HPDE6-E6E7 (cell line): Measurements from ENCODE around the gene TERT.
"Not testable (repeated sequence)": the region's sequence is repeated elsewhere in the genome, so short reads cannot be mapped to it uniquely, and the experiment has no call there.

Experiments
- DNase-seq: peaks from one replicate; pipeline ENCODE4 v3.0.0; 2011; ENCODE audit warnings: missing footprints; ENCODE audit errors: extremely low spot score

The TERT gene

DNA sequence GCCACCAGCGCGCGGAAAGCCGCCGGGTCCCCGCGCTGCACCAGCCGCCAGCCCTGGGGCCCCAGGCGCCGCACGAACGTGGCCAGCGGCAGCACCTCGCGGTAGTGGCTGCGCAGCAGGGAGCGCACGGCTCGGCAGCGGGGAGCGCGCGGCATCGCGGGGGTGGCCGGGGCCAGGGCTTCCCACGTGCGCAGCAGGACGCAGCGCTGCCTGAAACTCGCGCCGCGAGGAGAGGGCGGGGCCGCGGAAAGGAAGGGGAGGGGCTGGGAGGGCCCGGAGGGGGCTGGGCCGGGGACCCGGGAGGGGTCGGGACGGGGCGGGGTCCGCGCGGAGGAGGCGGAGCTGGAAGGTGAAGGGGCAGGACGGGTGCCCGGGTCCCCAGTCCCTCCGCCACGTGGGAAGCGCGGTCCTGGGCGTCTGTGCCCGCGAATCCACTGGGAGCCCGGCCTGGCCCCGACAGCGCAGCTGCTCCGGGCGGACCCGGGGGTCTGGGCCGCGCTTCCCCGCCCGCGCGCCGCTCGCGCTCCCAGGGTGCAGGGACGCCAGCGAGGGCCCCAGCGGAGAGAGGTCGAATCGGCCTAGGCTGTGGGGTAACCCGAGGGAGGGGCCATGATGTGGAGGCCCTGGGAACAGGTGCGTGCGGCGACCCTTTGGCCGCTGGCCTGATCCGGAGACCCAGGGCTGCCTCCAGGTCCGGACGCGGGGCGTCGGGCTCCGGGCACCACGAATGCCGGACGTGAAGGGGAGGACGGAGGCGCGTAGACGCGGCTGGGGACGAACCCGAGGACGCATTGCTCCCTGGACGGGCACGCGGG, at the start of gene TERT:
Gene TERT (minus strand): TSS at position 234 of the 815 bp plus-strand sequence. CDS start 79 bp downstream, at position 155.
- DNase-seq: no peak

DNA sequence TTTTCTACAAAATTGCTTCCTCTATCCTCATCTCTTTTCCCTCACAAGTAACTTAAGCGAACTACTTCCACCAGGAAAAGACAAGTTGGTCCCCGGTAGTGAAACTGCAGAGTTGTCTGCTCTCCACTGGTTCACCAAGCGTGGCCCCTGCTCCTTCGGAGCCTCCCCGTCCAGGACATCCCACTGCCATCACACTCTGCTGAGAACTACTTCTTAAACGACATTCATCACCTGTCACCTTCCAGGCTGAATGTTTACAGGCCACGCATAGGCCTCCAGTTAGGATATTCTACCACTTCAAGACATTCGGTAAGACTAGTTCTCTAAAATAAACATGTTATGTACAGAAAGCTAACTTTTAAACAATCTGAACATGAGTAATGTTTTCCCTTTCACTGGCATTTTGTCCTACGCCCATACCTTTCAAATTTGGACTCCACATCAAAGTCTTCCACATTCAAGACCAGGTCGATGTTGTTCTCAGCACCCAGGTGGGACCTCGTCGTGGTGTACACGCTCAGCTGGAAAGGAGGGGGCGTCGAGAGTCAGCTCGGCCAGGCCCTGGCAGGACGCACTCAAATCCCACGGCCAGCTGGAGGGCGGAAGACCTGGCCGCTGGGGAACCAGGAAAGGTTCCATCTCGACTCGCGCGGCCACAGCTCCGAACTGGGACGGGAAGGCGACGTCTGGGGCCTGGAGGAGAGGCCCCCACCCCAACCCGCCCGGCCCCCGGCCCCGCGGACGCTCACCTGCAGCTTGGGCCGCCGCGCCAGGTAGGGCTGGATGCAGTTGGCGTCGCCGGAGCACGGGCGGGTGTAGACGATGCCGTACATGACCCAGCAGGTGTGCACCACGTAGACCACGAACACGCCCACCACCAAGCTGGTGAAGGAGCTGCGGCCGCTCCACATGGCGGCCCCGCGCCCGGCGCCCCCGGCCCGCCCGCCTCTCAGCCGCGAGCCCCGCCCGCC, 49.3 kb upstream of the TERT start:
- no peak for DNase-seq

DNA sequence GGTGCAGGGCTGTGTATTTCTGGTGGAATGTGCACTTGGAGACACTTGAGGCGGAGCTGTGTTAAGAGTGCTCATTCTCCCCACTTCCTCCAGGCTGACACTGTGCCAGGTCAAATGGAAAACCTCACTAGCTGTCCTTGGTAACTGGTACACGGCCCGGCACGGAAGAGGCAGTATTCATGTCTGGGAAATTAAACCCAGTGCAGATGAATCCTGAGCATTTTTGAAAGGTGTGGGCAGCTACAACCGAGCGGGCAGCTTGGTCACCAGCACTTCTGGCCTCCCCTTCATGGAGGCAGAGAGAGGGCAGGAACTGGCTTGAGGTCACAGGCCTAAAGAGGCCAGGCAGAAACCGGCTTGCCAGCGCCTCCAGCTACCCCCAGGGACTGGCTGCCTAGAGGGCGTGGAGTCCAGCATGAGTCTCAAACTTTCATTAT, 48.5 kb upstream of the TERT start:
- no peak for DNase-seq

DNA sequence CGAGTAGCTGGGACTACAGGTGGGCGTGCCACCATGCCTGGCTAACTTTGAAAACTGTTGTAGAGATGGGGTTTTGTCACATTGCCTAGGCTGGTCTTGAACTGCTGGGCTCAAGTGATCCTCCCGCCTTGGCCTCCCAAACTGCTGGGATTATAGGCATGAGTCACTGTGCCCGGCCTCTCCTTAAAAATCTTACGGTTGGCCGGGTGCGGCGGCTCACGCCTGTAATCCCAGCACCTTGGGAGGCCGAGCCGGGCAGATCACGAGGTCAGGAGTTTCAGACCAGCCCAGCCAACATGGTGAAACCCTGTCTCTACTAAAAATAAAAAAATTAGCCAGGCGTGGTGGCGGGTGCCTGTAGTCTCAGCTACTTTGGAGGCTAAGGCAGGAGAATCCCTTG, 47.8 kb upstream of the TERT start:
- DNase-seq: not testable (repeated sequence)

DNA sequence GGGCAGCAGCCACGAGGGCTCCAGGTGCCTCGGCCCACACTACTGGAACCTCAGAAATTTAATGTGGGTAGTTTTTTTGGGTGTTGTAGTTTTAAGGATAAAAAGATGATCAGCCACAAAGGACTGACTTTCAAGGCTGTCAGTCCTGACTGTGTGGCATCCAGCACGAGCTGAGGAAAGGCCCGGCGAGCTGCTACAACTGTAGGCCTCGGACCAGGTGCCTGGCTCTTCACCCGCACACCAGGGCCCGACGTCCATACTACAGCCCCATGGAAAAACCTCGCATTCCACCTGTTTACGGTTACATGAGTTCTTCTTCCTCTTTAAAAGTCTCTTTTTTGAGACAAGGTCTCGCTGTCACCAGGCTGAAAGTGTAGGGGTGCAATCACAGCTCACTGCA, 47.4 kb upstream of the TERT start:
- no peak for DNase-seq

DNA sequence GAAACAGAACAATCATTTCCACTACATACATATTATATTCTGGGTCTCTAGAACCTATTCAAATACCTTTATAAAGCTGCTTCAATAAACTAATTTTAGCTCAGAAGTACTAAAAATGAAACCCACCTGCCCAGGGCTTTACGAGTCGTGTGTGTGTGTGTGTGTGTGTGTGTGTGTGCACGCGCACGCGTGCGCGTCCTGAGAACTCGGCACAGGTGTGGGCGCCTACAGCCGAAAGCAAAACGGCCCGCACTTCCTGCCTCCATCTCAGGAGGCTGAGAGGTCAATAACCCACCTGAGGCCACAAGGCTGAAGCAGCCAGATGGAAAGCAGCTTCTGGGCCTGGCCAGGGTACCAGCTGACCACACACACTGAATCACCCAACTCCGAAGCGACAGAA, 47.0 kb upstream of the TERT start:
- DNase-seq: no peak

DNA sequence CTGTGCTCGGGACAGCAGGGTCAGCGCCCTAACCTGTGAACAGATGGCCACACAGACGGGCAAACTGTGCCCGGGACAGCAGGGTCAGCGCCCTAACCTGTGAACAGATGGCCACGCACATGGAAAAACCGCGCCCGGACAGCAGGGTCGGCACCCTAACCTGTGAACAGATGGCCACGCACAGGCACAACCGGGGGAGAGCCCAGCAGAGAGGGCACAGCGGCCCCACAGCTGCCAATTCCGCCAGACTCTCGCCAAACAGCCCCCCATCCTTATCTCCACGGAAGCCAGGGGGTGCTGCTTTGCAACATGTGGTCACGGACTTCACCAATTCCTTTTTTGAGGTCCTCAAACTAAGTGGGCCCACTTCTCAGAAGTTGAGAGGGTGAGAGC, 44.9 kb upstream of the TERT start:
- not testable (repeated sequence) for DNase-seq

DNA sequence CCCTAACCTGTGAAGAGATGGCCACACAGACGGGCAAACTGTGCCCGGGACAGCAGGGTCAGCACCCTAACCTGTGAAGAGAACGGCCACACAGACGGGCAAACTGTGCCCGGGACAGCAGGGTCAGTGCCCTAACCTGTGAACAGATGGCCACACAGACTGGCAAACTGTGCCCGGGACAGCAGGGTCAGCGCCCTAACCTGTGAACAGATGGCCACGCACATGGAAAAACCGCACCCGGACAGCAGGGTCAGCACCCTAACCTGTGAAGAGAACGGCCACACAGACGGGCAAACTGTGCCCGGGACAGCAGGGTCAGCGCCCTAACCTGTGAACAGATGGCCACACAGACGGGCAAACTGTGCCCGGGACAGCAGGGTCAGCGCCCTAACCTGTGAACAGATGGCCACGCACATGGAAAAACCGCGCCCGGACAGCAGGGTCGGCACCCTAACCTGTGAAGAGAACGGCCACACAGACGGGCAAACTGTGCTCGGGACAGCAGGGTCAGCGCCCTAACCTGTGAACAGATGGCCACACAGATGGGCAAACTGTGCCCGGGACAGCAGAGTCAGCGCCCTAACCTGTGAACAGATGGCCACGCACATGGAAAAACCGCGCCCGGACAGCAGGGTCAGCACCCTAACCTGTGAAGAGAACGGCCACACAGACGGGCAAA, 44.4 kb upstream of the TERT start:
- not testable (repeated sequence) for DNase-seq

DNA sequence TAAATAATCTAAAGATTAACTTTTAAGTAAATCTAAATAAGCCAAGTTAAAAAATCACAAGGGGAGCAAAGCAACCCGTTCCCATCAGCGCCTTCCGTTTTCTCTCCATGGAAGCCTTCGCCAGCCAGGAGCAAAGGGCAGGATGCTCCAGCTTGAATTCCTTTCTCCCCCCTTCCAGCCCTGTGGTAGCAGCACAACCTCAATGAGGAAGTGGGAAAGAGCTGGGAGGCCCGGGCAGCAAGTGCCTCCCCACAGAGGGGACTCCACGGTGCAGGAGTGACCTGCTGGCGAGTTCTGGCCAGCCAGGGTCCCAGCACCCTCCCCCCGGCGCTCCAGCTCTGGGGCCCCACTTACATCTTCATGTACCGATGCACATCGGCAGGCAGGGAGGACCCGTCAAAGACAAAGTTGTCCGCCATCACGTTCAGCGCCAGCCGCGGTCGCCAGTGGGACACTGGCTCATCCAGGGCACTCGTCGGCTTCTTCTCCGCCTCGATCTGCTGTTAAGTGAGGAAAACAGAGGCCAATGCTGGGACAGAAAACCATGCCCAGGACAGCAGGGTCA, 43.7 kb upstream of the TERT start:
- DNase-seq: no peak

DNA sequence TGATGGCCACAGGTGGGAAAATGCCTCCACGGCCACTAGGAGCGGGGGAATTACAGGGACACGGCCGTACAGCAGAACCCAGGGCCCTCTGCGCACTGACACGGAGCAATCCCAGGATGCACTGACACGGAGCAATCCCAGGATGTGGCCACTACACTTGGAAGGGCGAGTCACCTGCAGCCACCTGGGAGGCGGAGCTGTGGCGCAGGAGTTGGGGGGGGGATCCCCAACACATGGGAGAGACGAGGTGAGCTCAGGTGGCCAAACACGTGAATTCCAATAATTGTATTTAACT, 43.3 kb upstream of the TERT start:
- DNase-seq: no peak

DNA sequence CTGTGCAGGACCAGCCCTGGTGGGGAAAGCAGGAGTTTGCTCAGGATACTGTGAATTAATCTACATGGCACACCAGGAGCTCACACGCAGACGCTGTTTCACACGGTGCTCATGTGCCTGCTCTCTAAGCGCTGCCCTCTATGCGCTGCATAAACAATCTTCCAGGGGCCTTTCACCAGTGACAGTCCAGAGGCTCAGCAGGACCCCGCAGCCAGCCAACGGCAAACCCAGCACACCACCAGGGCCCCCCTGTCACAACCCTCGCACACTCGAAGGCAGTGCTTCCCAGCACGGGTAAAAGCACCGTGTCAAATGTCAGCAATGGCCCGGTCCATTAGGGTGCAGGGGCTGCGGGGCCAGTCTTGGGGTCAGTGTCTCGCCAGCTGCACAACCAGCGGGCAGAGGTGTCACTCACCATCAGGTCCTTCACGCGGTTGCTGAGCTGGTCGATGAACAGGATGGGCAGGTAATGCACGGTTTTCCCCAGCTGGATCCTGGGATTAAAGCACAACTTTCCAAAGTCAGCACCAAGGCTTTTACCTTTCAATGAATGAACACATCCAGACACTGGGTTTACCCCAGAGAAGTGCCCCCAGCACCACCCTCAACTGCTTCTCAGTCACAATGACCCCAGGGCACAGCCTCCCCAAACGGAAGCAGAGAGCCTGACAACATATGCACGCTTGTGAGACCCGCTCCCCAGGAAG, 42.8 kb upstream of the TERT start:
- DNase-seq: no peak

DNA sequence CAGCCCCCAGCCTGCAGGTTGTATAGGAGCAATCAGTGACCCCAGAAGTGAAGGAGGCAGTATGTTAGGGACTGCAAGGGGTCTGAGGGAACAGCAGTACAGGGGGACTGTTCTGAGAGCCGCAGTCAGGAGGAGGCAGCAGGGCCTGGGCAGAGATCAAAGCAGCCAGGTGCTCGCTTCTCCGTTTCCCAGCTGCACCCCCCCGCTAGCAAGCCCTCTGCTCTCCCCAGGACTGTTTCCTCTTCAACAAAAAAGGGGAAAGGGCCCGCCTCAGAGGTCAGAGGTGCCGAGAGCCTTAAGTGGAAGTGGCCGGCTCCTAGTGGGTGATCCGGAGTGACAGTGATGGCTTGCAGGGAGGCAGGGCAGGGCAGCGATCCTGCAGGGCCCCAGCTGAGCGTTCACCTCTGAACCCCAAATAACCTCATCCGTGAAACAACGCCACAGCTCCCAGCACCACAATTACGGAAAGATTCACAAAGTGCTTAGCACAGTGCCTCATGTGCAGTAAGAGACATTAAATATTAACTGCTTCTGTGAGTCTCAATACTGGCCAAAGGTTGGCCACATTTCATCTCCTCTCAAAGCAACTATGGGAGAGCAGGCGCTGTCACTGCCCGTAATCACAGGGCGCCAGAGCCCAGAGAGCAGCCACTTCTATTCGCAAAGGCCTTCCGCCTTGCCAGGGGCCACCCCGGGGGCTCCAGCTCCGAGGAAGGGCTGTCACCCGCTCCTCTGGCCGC, 42.1 kb upstream of the TERT start:
- no peak for DNase-seq

DNA sequence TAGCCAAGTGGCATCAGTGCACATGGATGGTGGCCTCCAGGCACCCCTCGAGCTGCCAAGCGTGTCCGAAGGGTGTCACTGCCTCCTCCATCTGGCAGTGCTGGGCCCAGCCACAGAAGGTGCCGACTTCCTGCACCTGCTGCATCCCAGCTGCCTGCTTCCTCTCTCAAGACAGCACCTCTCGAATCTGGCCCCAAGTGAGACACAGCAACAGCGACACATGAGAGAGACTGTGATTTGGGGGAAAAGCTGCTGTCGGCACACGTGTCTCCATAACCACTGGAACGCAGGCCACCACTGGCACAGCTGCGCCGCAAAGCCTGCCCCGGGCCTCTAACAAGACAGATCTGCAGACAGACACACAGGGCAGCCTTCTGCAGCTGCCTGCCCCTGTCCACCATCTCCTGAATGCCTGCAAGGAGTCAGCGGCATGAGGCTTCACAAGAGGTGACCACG, 41.3 kb upstream of the TERT start:
- no peak for DNase-seq

DNA sequence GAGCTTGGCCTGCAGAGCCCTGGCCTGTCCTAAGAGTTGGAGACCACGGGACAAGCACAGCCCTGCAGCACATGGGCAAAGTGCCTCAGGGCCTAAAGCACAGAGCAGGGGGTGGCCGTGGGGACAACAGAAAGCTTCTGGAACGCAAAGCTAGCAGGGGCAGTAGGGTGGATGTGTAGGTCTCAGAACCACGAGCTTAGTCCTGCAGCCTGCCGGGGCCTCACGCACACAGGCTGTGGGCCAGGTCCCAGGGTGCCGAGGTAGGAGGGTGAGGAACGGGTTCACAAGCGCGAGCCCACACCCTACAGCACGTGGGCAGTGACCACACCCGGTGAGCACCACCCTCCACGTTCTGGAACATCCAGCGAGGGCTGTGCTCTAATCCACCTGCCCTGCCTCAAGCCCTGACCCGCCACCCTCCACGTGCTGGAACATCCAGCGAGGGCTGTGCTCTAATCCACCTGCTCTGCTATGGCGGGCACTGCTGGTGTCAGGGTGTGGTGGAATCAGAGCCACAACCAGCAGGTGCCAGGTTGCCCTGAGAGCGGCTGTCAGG, 40.8 kb upstream of the TERT start:
- no peak for DNase-seq

DNA sequence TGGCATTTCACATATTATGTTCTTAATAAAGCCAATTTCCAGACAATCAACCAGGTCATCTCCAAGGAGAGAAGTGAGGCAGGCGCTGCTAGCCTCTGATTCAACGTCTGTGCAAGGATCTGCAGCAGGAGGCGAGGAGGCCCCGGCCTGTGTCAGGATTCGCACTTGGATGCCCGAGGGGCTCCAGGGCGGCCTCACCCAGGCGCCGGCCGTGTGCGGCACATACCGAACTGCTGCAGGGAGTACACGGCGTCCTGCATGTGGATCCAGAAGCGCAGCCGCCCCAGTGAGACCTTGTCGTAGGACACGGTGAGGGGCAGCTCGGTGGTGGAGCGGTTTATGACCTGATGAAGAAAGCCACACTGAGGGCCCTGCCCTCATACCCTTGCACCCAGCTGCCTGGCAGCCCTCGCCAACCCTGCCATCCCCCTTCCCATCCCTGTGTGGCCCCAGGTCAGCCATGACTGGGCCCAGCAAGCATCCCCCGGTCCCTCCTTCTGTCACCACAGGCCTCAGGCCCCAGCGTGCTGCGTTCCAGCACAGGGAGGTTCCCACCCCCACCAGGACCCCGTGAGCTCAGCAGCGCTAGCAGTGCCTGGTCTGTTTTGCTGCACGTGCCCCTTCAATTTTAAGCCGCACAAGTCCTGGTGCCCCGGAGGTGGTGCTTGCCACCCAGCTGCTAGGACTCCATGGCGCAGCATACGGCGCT, 40.1 kb upstream of the TERT start:
- no peak for DNase-seq

DNA sequence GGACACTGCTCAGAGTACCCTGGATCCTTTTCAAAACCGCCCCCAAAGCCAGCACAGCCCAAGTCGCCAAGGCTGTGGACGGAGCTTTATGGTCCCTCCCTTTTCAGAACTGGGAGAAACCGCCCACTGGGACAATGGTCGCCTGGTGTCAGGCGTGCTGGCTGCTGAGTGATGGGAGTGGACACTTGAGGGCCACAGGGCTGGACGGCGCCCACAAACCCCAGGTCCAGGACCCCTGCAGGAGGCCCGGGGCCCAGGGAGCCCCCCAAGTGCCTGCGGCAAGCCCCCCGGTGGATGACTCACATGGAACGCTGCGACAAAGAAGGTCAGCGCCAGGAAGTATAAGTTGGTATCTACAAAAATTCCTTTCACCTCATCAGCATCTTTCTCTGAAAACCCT, 39.1 kb upstream of the TERT start:
- no peak for DNase-seq

DNA sequence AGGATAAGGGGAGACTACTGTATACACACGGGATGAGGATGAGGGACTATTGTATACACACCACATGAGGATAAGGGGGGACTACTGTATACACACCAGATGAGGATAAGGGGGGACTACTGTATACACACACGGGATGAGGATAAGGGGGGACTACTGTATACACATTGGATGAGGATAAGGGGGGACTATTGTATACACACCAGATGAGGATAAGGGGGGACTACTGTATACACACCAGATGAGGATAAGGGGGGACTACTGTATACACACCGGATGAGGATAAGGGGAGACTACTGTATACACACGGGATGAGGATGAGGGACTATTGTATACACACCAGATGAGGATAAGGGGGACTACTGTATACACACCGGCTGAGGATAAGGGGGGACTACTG, 38.4 kb upstream of the TERT start:
- not testable (repeated sequence) for DNase-seq

DNA sequence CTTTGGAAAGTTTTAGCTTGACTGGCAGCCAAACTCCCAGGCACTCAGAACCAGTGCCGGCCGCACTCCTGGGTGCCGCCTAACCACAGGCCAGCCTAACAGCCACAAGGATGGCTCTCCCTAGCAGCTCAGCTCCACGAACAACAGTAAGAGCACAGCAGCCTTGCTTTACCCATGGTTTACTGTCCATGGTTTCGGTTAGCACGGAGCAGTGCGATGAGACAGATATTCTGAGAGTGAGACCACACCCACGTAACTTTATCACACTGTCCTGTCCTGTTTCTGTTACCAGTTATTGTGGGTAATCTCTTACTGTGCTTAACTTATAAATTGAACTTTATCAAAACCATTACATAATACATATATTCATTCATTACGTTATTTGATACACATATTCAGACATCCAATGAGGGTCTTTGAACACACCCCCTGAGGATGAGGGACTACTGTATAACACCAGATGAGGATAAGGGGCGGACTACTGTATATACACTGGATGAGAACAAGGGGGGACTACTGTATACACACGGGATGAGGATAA, 37.7 kb upstream of the TERT start:
- DNase-seq: no peak

DNA sequence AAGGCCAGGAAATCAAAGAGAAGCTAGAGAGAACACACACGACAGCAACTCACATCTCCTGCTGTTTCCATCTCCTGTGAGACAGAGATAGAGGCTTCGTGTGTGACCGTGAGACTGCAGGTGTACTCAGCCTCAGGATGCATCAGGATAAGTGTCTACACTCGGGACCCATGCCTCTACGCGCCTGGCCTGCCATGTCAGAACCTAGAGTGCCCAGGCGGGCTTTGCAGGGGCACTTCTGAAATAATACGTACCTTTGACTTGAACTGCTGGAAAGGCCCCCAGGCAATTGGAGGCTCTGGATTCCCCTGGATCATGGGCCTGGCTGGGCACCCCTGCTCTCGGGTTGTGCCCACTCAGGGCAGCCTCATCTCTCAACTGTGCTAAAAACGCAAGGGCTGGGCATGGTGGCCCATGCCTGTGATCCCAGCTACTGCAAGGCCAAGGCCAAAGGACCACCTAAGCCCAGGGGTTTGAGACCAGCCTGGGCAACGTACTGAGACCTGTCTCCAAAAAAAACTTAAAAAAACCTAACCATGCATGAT, 37.1 kb upstream of the TERT start:
- no peak for DNase-seq
